GM12874 (cell line): ENCODE data around the gene LSMEM2.

Source experiments
- TF ChIP-seq, protein P1 (sequence below): IDR thresholded peaks from 2 replicates; pipeline ENCODE4 v1.5.1; 2011; ENCODE audit warnings: low read depth, mild to moderate bottlenecking, control low read depth, low read length, moderate library complexity; ENCODE audit not compliant: insufficient read depth

LSMEM2 gene

GRCh38 chr3:50321336-50322114 is 42.6 kb downstream of the LSMEM2 start:
- TF ChIP-seq, protein P1, sequence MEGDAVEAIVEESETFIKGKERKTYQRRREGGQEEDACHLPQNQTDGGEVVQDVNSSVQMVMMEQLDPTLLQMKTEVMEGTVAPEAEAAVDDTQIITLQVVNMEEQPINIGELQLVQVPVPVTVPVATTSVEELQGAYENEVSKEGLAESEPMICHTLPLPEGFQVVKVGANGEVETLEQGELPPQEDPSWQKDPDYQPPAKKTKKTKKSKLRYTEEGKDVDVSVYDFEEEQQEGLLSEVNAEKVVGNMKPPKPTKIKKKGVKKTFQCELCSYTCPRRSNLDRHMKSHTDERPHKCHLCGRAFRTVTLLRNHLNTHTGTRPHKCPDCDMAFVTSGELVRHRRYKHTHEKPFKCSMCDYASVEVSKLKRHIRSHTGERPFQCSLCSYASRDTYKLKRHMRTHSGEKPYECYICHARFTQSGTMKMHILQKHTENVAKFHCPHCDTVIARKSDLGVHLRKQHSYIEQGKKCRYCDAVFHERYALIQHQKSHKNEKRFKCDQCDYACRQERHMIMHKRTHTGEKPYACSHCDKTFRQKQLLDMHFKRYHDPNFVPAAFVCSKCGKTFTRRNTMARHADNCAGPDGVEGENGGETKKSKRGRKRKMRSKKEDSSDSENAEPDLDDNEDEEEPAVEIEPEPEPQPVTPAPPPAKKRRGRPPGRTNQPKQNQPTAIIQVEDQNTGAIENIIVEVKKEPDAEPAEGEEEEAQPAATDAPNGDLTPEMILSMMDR: peak; percentile 75

- TF ChIP-seq, protein P1: no peak
These were observed 43.2 kb downstream of the LSMEM2 start for GRCh38 chr3:50322115-50322385.

- TF ChIP-seq, protein P1: no peak
These were observed 43.7 kb downstream of the LSMEM2 start, which contains the start of gene HYAL2 for GRCh38 chr3:50322386-50323091. TSS of gene HYAL2 (minus strand) at chr3:50322745. CDS start at chr3:50320489, 2,256 bp downstream.

DNA sequence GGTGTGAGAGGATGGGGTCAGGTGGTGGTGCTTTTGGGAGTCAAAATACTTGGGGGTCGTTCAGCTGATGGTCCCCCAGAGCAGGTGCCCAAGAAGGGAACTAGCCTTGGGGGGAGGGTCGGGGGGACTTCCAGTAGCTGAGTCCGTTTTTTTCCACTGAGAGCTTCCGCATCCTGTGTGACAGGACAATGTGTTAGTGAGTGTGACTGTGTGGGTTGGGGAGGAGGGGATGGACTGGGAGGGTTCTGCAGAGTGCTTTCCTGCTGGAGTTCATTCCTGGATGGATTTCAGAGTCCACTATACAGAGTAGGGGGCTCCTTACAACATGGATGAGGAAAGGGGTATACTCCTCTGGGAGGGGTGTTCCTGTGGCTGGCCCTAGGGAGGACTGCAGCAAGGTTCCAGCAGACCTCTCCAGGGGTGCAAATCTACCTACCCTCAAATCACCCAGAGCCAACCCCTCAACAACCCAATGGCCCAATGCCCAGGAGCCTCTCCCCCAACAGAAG is 44.3 kb downstream of the LSMEM2 start:
- TF ChIP-seq, protein P1: no peak

DNA sequence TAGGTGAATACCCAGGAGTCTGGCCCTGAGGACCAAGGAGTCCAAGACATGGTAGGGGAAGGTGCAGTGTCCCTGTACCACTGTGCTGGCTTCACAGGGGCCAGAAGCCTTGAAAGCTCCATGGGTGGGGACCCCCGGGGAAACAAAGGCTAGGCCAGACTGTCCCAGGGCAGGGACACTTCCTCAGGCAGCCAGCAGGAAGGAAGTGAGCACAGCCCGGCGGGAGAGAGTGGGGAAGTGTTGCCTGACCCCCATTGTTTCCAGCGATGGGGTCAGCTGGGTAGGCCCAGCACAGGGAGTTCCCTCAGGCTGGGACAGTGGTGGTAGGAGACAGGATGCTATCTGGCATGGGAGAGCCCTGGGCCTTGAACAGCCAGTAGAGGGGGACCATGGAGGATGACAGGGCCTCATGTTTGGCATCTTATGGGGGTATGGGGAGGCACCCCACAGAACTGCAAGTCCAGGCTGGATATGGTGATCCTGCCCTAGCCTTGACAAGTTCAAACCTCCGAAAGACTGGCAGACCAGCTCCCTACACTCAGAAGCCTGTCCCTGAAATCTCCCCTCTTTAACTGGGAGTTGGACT is 44.8 kb downstream of the LSMEM2 start:
- TF ChIP-seq, protein P1: no peak

- TF ChIP-seq, protein P1: peak; percentile 87
These were observed 45.6 kb downstream of the LSMEM2 start for GRCh38 chr3:50324351-50325112.

- TF ChIP-seq, protein P1: no peak
These were observed 46.2 kb downstream of the LSMEM2 start for GRCh38 chr3:50325113-50325480.
